ENCODE measurements around the gene KARS1.

Gene KARS1

GRCh38 chr16:75640598-75640997 is 6.9 kb downstream of the KARS1 start:
- no peaks in the 10 kb centered on the region for H3K9me3 Mint-ChIP-seq
- H3K4me1 Mint-ChIP-seq (ENCODE audit: low read depth) = peaks cover 37% of the 10 kb centered on the region
- H3K27me3 Mint-ChIP-seq = no peaks in the 10 kb centered on the region
- no peak overlapping the region for H3K27ac Mint-ChIP-seq
- peaks cover 80% of the 10 kb centered on the region for H3K36me3 Mint-ChIP-seq (ENCODE audit: low read depth)
- H3K4me3 Mint-ChIP-seq = no peak overlapping the region

- Mint-ChIP-seq H3K27me3 (no peaks in the 10 kb centered on the region), H3K4me3 (no peak overlapping the region), H3K27ac (no peak overlapping the region), H3K36me3 (ENCODE audit: low read depth) (peaks cover 81% of the 10 kb centered on the region), H3K9me3 (no peaks in the 10 kb centered on the region), H3K4me1 (ENCODE audit: low read depth) (peaks cover 3% of the 10 kb centered on the region)
These were observed 12.4 kb downstream of the KARS1 start for GRCh38 chr16:75635036-75635435.

GRCh38 chr16:75632857-75633256 is 14.6 kb downstream of the KARS1 start:
- no peak overlapping the region for H3K4me3 Mint-ChIP-seq
- H3K4me1 Mint-ChIP-seq (ENCODE audit: low read depth) = peaks cover 9% of the 10 kb centered on the region
- no peaks in the 10 kb centered on the region for H3K27me3 Mint-ChIP-seq
- H3K9me3 Mint-ChIP-seq = no peaks in the 10 kb centered on the region
- no peak overlapping the region for H3K27ac Mint-ChIP-seq
- H3K36me3 Mint-ChIP-seq (ENCODE audit: low read depth) = peaks cover 84% of the 10 kb centered on the region

GRCh38 chr16:75630052-75630451 is 17.4 kb downstream of the KARS1 start:
- Mint-ChIP-seq H3K36me3 (ENCODE audit: low read depth) (peaks cover 83% of the 10 kb centered on the region), H3K27ac (peak overlapping the region; percentile 6), H3K4me3 (no peak overlapping the region), H3K4me1 (ENCODE audit: low read depth) (peaks cover 12% of the 10 kb centered on the region), H3K9me3 (no peaks in the 10 kb centered on the region), H3K27me3 (no peaks in the 10 kb centered on the region)

- H3K4me1 Mint-ChIP-seq (ENCODE audit: low read depth) = peaks cover 12% of the 10 kb centered on the region
- H3K4me3 Mint-ChIP-seq = no peak overlapping the region
- H3K27me3 Mint-ChIP-seq = no peaks in the 10 kb centered on the region
- H3K27ac Mint-ChIP-seq = no peak overlapping the region
- peaks cover 87% of the 10 kb centered on the region for H3K36me3 Mint-ChIP-seq (ENCODE audit: low read depth)
- H3K9me3 Mint-ChIP-seq = no peaks in the 10 kb centered on the region
These were observed 18.3 kb downstream of the KARS1 start for GRCh38 chr16:75629132-75629531.

- Mint-ChIP-seq H3K27me3 (no peaks in the 10 kb centered on the region), H3K4me3 (no peak overlapping the region), H3K27ac (peak overlapping the region; percentile 43), H3K9me3 (no peaks in the 10 kb centered on the region), H3K36me3 (ENCODE audit: low read depth) (peaks cover 79% of the 10 kb centered on the region), H3K4me1 (ENCODE audit: low read depth) (peaks cover 12% of the 10 kb centered on the region)
These were observed 19.1 kb downstream of the KARS1 start for GRCh38 chr16:75628351-75628750.

- no peaks in the 10 kb centered on the region for H3K9me3 Mint-ChIP-seq
- H3K36me3 Mint-ChIP-seq (ENCODE audit: low read depth) = peaks cover 76% of the 10 kb centered on the region
- H3K4me3 Mint-ChIP-seq = no peak overlapping the region
- H3K4me1 Mint-ChIP-seq (ENCODE audit: low read depth) = peaks cover 12% of the 10 kb centered on the region
- H3K27me3 Mint-ChIP-seq = no peaks in the 10 kb centered on the region
- H3K27ac Mint-ChIP-seq = peak overlapping the region; percentile 43
These were observed 19.6 kb downstream of the KARS1 start for GRCh38 chr16:75627851-75628250.

GRCh38 chr16:75626806-75627205 is 20.7 kb downstream of the KARS1 start:
- Mint-ChIP-seq H3K4me3 (no peak overlapping the region), H3K4me1 (ENCODE audit: low read depth) (peaks cover 18% of the 10 kb centered on the region), H3K9me3 (no peaks in the 10 kb centered on the region), H3K27me3 (no peaks in the 10 kb centered on the region), H3K27ac (peak overlapping the region; percentile 9), H3K36me3 (ENCODE audit: low read depth) (peaks cover 68% of the 10 kb centered on the region)

- H3K36me3 Mint-ChIP-seq (ENCODE audit: low read depth) = peaks cover 64% of the 10 kb centered on the region
- H3K4me3 Mint-ChIP-seq = no peak overlapping the region
These were observed 22.5 kb downstream of the KARS1 start for GRCh38 chr16:75624921-75625334.

GRCh38 chr16:75622761-75623605 is 24.5 kb downstream of the KARS1 start, which contains the start of gene ADAT1:
ADAT1 (minus strand) TSS chr16:75623281; CDS start chr16:75620799, 2,482 bp downstream.
- H3K4me1 Mint-ChIP-seq (ENCODE audit: low read depth) = peaks cover 30% of the 10 kb centered on the region
- peak within 1 kb of the TSS; percentile 96 for H3K4me3 Mint-ChIP-seq
- no peaks in the 10 kb centered on the region for H3K9me3 Mint-ChIP-seq
- no peaks in the 10 kb centered on the region for H3K27me3 Mint-ChIP-seq
- peak within 1 kb of the TSS; percentile 96 for H3K27ac Mint-ChIP-seq
- peaks cover 59% of the 10 kb centered on the region for H3K36me3 Mint-ChIP-seq (ENCODE audit: low read depth)

More at GRCh38 chr16:75624921-75625334, 22.5 kb downstream of the KARS1 start:
- Mint-ChIP-seq H3K4me1 (ENCODE audit: low read depth) (peaks cover 37% of the 10 kb centered on the region), H3K9me3 (no peaks in the 10 kb centered on the region), H3K27me3 (no peaks in the 10 kb centered on the region), H3K27ac (no peak overlapping the region)

- Mint-ChIP-seq H3K4me3 (peak overlapping the region; percentile 96), H3K27me3 (no peaks in the 10 kb centered on the region), H3K4me1 (ENCODE audit: low read depth) (peaks cover 33% of the 10 kb centered on the region), H3K36me3 (ENCODE audit: low read depth) (peaks cover 52% of the 10 kb centered on the region), H3K27ac (peak overlapping the region; percentile 71), H3K9me3 (no peaks in the 10 kb centered on the region)
These were observed 26.3 kb downstream of the KARS1 start for GRCh38 chr16:75621170-75621477.

GRCh38 chr16:75620326-75621169 is 26.9 kb downstream of the KARS1 start:
- Mint-ChIP-seq H3K27me3 (no peaks in the 10 kb centered on the region), H3K9me3 (no peaks in the 10 kb centered on the region), H3K36me3 (ENCODE audit: low read depth) (peaks cover 51% of the 10 kb centered on the region), H3K27ac (peak overlapping the region; percentile 71), H3K4me1 (ENCODE audit: low read depth) (peaks cover 33% of the 10 kb centered on the region), H3K4me3 (peak overlapping the region; percentile 32)

GRCh38 chr16:75618780-75619179 is 28.7 kb downstream of the KARS1 start:
- Mint-ChIP-seq H3K9me3 (no peaks in the 10 kb centered on the region), H3K27me3 (no peaks in the 10 kb centered on the region), H3K4me1 (ENCODE audit: low read depth) (peaks cover 33% of the 10 kb centered on the region), H3K27ac (no peak overlapping the region), H3K36me3 (ENCODE audit: low read depth) (peaks cover 57% of the 10 kb centered on the region), H3K4me3 (no peak overlapping the region)

- H3K9me3 Mint-ChIP-seq = no peaks in the 10 kb centered on the region
- H3K4me1 Mint-ChIP-seq (ENCODE audit: low read depth) = peaks cover 29% of the 10 kb centered on the region
- H3K4me3 Mint-ChIP-seq = no peak overlapping the region
- no peaks in the 10 kb centered on the region for H3K27me3 Mint-ChIP-seq
- peak overlapping the region; percentile 6 for H3K27ac Mint-ChIP-seq
- H3K36me3 Mint-ChIP-seq (ENCODE audit: low read depth) = peaks cover 73% of the 10 kb centered on the region
These were observed 30.3 kb downstream of the KARS1 start for GRCh38 chr16:75617121-75617520.

GRCh38 chr16:75616521-75617010 is 30.9 kb downstream of the KARS1 start:
- H3K27me3 Mint-ChIP-seq = no peaks in the 10 kb centered on the region
- no peak overlapping the region for H3K4me3 Mint-ChIP-seq
- H3K36me3 Mint-ChIP-seq (ENCODE audit: low read depth) = peaks cover 75% of the 10 kb centered on the region
- no peaks in the 10 kb centered on the region for H3K9me3 Mint-ChIP-seq
- peak overlapping the region; percentile 6 for H3K27ac Mint-ChIP-seq
- H3K4me1 Mint-ChIP-seq (ENCODE audit: low read depth) = peaks cover 23% of the 10 kb centered on the region

Data from stimulated activated naive CD8-positive, alpha-beta T cell treated with anti-CD3 and anti-CD28 coated beads, Interleukin-15, Interleukin-2, amounts not matched to agents 100 ng/mL and 50 ng/mL, for 24 hours (primary cell).